NCI-H526 (cell line): Measurements from ENCODE around the gene SPATA12.

Source experiments
- DNase-seq, 2 experiments: peaks; one replicate each; lab custom pipeline; 2025; lab: John Stamatoyannopoulos, UW

Gene SPATA12

DNA sequence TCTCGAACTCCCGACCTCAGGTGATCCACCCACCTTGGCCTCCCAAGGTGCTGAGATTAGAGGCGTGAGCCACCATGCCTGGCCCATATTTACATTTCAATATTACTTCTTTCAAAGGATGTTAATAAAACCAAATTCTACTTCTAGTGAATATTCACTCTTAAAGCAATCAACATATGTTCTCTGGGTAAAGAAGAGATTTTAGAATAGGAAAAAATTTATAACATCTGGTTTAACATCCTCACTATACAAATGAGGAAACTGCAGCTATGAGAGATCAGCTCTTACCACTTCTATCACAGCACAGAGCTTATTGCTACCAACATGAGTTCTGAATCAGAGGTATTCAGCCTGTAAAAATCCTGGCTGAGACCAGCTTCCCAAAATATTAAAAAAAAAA, 56.0 kb downstream of the SPATA12 start:
- DNase-seq, result no peak

GRCh38 chr3:57118254-57118653, 57.8 kb downstream of the SPATA12 start:
- DNase-seq, result no peak

DNA sequence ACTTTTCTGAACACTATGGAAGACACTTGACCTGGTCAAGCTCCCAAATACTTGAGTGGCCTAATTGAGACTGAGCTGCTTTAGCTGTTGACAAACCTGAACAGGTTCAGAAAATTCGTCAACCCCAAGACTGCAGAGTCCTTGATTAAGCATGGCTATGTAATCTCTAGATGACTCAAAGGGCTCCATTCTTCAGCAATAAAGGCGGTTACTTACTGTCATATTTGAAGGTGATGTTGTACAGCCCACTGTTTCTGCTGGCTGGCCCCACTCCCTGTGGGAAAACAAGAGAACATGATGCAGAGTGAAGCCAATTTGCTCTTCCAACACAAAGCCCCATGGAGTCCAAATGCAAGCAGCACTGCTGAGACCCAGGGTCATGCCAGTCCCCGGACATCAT, 59.6 kb downstream of the SPATA12 start:
- no peak for DNase-seq

GRCh38 chr3:57120451-57121174, 60.1 kb downstream of the SPATA12 start:
- no peak for DNase-seq
